GM23338 (cell line): ENCODE results near the gene CARD10.
"Not testable (repeated sequence)": the region's sequence is repeated elsewhere in the genome, so short reads cannot be mapped to it uniquely, and the experiment has no call there.

ENCODE experiments used
- CREB1 ChIP-seq: fragments of 250-450 bp; sonication (Bioruptor Pico); IDR thresholded peaks from 2 replicates; pipeline ENCODE4 v1.5.0; 2020; ENCODE audit warnings: low read depth, mild to moderate bottlenecking, moderate library complexity
- CTCF ChIP-seq, 2 experiments: fragments of 200-600 bp in 1 of 2; sonication (generic) in 1 of 2; conservative IDR thresholded peaks; 2 replicates each; pipeline versions ENCODE4 v1.5.1 to v1.6.1; 2016 to 2017; ENCODE audit warnings: antibody characterized with exemption in 2 of 2, low read depth in 2 of 2, mild to moderate bottlenecking in 2 of 2, moderate library complexity in 1 of 2
- ETS1 ChIP-seq: IDR thresholded peaks from 2 replicates; pipeline ENCODE4 v1.6.1; 2016; ENCODE audit warnings: antibody characterized with exemption
- EZH2 ChIP-seq: fragments of 200-600 bp; sonication (generic); IDR thresholded peaks from one replicate; pipeline ENCODE4 v1.8.0; 2017; ENCODE audit warnings: antibody characterized with exemption, mild to moderate bottlenecking, low read depth; ENCODE audit not compliant: unreplicated experiment
- EZH2phosphoT487 ChIP-seq: fragments of 200-600 bp; sonication (generic); IDR thresholded peaks from one replicate; pipeline ENCODE4 v1.8.1; 2018; ENCODE audit warnings: antibody characterized with exemption; ENCODE audit not compliant: unreplicated experiment
- JUNB ChIP-seq: IDR thresholded peaks from one replicate; pipeline ENCODE4 v1.6.1; 2016; ENCODE audit warnings: antibody characterized with exemption; ENCODE audit not compliant: unreplicated experiment
- NANOG ChIP-seq: IDR thresholded peaks from 2 replicates; pipeline ENCODE4 v1.6.1; 2016; ENCODE audit warnings: antibody characterized with exemption, borderline replicate concordance
- POLR2AphosphoS5 ChIP-seq: IDR thresholded peaks from 2 replicates; pipeline ENCODE4 v1.6.1; 2016; ENCODE audit warnings: antibody characterized with exemption, low read depth
- REST ChIP-seq: IDR thresholded peaks from one replicate; pipeline ENCODE4 v1.6.1; 2018; ENCODE audit warnings: antibody characterized with exemption; ENCODE audit not compliant: unreplicated experiment

- not testable (repeated sequence) for TF ChIP-seq POLR2AphosphoS5; CTCF (conservative IDR thresholded peaks at IDR 0.05; ENCODE audit: low read depth in 2 of 2); EZH2; CREB1; REST; EZH2phosphoT487; JUNB; ETS1; NANOG
Measured at GRCh38 chr22:37542416-37542815, 23.2 kb upstream of the CARD10 start.
